GM21526 (cell line): Measurements from ENCODE around the gene AK9.
"Not testable (repeated sequence)": the region's sequence is repeated elsewhere in the genome, so short reads cannot be mapped to it uniquely, and the experiment has no call there.

ENCODE experiments used
- ATAC-seq: cut with Tn5 transposase; IDR thresholded peaks from one replicate; pipeline ENCODE4 v1.9.1; 2021; ENCODE audit warnings: moderate library complexity; ENCODE audit not compliant: unreplicated experiment, low FRiP score

The AK9 gene

DNA sequence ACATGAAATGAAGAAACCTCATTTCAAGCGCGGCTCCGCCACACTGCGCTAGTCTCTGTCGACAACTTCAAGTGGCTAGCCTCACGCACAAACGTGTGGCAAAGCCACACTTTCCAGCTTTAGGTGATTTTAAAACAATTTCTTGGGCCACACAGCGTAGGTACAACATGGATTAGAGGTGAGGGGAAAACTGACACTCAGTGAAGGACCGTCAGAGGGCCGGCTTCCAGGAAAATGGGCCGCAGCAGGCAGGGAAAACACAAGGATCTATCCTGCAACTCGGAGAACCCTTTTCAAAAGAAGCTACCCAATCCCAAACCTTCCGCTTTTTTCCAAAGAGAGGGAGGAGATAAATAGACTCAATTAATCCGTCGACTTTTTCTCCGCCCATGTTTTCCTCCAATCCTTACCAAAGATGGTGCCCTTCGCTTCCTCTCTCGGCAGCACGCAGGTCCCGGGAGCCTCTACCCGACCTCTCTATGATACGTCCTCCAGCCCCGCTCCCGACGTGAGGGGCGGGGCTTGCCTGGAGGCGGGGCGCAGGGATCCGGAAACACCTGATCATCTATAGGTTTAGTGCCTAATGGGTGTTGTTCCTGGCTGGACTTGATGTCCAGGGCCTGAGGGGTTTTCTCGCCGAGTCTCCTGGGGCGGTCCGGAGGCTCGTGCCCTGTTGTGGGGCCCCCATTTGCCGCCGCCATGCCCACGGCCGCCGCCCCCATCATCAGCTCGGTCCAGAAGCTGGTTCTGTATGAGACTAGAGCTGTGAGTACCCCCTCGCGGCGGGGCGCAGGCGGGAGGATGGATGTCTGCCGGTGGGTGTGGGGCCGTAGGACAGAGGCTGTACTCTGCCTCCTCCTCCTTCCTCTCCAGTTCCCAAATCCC, at the start of gene AK9, which contains the start of gene FIG4:
Gene AK9, minus strand, starts transcription at position 466 of the 885 bp plus-strand sequence. CDS start 15,457 bp downstream, outside the sequence.
Gene FIG4, plus strand, starts transcription at position 560 of the 885 bp plus-strand sequence. Its CDS starts 140 bp downstream, at position 700.
- ATAC-seq: peak; percentile 93

DNA sequence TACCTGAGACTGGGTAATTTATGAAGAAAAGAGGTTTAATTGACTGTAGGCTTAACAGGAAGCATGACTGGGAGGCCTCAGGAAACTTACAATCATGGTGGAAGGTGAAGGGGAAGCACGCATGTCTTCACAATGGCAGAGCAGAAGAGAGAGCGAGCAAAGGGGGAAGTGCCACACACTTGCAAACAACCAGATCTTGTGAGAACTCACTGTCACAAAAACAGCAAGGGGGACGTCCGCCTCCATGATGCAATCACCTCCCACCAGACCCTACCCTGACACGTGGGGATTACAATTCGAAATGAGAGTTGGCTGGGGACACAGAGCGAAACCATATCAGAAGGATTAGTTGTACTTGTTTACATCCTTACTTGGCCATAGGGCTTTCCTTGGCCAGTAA, 49.8 kb upstream of the AK9 start:
- ATAC-seq: no peak

DNA sequence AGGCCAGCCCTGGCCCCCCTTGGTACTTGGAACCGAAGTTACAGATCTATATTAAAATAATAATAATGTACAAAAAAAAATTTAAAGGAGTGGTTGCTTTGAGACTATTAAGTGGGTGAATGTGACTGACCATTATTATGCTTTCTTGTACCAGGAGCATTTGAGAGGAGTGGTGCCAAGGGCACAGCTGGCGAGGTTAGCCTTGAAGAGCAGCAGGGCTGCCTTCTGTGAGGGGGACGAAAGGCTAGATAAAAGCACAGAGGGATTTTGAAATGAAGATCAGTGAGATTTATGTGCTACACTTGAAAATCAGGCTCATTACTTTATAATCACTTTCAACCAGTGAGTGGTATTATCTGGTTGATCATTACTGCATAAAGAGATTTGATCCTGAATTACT, 48.7 kb upstream of the AK9 start:
- ATAC-seq: no peak

DNA sequence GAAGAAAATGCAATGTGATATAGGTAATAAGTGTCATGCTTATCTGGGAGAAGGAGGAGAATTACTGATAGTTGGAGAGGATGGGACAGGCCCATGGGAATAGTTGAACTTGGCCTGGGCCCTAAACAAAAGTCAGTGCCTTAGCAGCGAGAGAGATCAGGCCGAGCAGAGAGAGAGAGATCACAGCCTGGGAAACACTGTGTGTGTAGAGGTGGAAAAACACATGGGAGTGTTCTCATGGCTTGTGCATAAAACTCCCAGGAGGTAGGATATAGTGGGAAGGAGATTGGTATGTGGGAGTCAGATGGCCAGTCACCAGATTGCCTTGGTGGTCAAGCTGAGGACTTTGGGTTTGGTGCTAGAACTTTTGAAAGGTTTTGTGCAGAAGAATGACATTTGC, 47.7 kb upstream of the AK9 start:
- no peak for ATAC-seq

DNA sequence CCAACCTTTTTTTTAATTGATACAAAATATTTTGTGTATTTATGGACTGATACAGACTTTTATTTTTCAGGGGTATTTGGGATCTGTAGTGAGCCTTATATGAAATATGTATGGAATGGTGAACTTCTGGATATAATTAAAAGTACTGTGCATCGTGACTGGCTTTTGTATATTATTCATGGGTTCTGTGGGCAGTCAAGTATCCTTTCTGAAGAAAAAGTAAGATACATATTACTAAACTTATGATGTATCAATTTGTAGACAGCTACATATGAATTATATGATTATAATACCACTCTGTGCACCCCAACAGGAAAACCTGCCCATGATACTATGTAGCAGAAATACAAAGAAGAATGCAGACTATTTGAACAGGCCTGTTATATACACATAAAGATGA, 47.3 kb upstream of the AK9 start:
- no peak for ATAC-seq

DNA sequence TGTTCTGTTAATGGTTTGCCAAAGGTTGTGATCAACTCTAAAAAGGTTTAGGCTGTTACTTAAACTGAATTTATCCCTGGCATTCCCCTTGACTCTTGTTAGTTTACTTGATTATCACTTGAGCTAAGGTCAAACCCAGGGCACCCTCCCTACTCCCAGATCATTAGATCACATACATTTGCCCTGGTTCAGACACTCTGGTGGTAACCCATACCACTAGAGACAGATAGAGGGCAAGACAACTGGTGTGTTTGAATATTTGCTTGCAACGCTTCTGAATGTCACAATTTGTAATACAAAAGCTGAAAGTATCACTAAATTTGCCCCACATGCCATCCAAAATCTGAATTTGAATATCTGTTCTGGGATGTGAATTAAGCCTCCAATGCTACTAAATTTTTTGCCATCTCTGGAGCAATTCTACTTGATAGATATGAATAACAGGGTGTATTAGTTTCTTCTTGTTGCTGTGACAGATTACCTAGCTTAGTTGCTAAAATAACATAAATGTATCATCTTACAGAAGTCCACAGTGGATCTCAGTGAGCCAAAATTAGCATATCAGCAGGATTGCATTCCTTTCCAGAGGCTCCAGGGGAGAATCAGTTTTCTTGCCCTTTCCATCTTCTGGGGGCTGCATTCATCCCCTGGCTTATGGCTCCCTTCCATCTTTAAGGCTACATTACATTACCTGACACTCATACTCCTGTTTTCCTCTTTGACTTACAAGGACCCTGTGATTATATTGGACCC, 45.4 kb upstream of the AK9 start:
- ATAC-seq: no peak

DNA sequence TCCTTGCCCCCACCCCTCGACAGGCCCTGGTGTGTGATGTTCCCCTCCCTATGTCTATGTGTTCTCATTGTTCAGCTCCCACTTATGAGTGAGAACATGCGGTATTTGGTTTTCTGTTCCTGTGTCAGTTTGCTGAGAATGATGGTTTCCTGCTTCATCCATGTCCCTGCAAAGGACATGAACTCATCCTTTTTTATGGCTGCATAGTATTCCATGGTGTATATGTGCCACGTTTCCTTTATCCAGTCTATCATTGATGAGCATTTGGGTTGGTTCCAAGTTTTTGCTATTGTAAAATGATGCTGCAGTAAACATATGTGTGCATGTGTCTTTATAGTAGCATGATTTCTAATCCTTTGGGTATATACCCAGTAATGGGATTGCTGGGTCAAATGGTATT, 34.2 kb upstream of the AK9 start:
- not testable (repeated sequence) for ATAC-seq

DNA sequence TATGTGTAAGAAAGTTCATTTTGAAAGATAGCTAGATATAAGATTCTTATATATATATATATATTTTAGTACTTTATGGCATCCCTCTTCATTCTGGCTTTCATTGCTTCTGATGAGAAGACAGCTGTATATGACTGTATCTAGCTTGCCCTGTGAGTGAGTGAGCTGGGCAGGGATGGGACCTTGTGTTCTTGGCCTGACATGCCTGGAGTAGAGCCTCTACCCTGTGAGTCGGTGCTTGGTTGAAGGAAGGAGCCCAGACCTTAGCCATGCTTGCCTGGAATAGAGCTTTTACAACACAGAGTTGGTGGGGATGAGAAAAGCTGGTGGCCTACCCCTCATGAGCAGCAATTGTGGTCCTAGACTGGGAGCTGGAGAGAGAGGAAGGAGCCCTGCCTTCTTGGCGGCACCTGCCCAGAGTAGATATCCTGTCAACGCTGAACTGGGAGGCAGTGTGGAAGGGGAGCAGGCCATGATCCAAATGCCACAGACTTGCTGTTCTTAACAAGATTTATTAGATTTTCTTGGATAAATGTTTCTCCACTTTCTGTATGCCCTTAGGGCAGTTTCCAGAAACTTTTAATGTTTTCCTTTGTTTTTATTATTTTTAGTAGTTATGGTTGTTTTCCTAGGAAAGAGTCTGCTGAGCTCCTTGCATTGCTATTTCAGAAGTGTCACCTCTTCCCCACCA, 31.7 kb upstream of the AK9 start:
- no peak for ATAC-seq

DNA sequence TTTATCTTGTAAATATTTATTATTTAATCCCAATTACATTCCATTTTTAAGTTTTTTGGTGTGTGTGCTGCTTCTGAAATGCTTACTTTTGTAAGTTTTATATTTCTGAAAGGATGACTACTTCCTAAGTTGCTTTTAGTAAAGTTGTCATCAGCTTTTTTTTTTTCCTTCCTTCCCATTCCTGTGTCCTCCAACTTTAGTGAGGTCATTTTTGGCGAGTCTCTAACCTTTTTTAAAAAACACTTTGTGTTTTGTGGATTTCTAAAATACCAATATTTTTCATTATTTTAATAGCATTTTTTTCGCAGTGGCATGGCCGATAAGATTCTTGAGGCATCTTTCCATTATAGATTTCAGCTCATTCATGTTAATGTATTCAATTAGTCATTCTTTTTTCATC, 31.0 kb upstream of the AK9 start:
- no peak for ATAC-seq

DNA sequence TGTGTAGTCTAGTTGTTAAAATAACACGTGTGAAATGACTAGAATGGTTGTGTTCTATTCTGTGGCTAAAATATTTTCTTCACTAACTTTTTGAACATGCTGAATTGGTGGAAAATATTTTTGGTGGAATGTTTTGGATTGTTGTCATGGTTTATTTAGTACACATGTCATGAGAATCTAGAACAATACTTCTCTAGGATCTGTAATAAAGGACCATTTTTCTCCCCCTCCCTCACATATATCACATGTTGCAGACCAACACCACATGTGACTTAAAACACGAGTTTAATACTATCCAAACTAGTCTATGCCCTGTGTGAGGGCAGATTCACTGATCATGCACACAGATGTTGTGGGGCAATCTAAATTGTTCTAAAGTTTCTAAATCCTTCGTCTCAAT, 29.3 kb upstream of the AK9 start:
- no peak for ATAC-seq

DNA sequence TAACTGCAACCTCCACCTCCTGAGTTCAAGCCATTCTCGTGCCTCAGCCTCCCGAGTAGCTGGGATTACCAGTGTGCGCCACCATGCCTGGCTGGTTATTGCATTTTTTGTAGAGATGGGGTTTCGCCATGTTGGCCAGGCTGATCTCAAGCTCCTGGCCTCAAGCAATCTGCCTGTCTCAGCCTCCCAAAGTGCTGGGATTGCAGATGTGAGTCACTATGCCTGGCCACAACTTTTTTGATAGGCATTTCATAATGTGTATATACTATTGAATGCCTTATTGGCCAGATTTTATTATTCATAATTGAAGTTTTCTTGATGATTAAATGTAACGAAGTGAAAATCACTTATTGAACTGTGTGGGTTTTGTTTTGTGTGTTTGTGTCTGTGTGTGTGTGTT, 28.0 kb upstream of the AK9 start:
- ATAC-seq: no peak

DNA sequence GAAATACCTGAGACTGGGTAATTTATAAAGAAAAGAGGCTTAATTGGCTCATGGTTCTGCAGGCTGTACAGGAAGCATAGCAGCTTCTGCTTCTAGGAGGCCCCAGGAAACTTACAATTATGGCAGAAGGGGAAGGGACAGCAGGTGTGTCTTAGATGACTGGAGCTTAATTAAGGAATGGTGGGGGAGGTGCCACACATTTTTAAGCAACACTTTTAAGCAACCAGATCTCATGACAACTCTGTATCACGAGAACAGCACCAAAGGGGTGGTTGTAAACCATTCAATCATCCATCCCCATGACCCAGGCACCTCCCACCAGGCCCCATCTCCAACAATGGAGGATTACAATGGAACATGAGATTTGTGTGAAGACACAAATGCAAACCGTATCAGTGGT, 27.0 kb upstream of the AK9 start:
- ATAC-seq: no peak

DNA sequence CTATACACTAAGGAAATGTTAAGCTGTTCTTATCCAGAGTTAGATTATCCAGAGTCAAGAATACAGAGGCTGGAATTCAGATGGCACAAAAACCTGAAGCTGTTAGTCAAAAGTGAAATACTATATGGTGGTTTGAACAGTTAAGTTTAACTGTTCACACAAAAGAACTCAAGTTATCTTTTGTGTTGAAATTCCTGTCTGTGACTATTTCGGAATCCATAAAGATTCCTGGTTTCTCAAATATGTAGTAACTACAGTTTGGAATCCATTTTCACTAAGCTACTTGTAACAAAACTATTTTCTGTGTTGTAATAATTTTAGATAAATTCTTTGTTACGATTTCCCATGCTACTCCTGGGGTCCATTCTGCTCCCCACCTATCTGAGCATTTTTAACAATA, 24.6 kb upstream of the AK9 start:
- no peak for ATAC-seq

DNA sequence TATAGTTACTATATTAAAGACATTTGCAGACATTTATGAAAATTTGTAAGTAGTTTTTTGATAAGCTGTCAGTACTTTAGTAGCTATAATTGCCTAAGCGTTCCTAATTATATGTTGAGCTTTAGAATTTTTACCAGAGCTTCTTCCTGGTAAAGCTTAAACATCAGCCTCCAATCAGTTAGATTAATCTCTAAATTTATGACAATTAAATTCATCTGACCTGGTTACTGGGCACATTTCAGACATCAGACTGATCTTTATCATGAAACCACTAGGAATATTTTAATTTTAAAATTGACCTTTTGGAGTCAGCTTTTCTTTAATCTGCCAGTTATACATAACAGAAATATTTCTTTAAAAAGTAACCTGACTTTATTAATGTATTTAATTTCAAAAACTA, 23.6 kb upstream of the AK9 start:
- ATAC-seq: no peak

DNA sequence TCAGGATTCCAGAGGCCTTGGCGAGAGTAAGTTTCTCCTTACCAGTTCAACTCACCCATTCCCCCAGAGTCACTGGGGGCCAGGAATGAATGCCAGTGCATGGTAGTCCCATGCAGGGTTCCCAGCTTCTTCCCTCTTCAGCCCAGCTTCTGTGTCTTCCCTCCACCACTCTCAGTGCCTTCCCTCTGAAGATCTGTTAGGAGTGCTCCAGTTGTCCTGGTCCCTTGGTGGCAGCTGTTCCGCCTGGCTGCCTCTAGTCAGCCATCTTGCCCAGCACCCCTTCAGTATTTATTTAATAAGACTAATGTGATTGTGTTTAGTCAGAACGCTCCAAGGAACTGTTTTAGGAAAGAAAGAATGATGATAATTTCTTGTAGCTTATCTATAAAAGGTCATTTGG, 23.2 kb upstream of the AK9 start:
- ATAC-seq: no peak

DNA sequence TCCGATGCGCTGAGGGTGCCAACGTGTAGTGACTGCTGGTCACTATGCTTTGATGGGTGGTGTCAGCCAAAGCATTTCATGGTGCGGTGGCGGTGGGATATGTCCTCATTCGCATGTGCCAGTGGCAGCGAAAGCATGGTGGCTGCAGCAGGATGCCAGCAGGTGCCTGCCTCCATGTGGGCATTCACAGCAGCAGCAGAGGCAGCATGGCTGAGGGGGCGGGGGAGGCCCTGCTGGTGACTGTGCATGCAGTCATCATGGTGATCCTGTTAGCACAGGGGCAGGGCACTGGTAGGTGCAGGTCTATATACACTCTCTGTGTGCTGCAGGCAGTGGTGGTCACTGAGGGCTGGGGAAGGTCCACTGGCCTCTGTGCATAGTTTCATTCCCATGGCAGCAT, 22.1 kb upstream of the AK9 start:
- no peak for ATAC-seq

DNA sequence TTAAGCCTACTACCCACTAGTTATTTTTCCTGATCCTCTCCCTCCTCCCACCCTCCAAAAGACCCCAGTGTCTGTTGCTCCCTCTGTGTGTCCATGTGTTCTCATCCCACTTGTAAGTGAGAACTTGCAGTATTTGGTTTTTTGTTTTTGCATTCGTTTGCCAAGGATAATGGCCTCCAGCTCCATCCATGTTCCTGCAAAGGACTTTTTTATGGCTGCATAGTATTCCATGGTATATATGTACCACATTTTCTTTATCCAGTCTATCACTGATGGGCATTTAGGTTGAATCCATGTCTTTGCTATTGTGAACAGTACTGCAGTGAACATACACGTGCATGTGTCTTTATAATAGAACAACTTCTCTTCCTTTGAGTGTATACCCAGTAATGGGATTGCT, 17.1 kb upstream of the AK9 start:
- ATAC-seq: not testable (repeated sequence)

DNA sequence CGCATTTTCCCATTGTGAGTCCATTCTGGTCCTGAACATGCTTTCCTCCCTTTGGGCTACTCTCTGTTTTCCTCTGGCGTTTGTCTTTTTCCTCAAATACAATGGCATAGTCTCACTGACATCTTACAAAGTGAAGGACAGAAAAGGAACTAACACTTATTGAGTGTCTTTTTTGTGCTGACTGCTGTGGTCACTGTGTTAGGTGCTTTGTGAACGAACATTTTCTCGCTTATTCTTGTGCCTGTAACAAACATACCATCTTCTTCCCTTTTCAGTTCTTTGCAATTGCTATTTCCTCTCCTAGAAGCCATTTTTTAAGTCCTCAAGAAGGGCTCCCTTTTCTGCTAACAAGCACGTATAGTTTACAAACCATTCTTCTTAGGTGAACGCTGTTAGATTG, 15.5 kb upstream of the AK9 start:
- ATAC-seq: no peak

DNA sequence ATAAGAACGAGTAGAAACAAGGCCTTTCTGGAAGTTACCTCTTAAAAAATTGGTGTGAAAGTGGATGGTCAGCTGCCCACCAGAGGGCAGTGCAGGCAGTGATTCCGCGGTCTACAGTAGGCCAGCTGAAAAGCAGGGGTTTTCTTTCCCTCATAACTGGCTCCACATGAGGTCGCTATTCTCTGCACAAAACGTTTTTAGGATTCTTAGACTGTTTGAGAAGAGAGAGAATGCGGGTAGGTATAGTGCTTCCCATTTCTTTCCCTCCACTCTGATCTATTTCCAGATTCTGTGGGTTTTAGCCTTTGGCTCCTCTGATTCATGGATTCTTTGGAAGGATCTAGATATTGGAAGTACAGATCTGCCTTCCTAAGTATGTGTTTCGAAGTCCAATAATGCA, 14.3 kb upstream of the AK9 start:
- ATAC-seq: peak; percentile 79

DNA sequence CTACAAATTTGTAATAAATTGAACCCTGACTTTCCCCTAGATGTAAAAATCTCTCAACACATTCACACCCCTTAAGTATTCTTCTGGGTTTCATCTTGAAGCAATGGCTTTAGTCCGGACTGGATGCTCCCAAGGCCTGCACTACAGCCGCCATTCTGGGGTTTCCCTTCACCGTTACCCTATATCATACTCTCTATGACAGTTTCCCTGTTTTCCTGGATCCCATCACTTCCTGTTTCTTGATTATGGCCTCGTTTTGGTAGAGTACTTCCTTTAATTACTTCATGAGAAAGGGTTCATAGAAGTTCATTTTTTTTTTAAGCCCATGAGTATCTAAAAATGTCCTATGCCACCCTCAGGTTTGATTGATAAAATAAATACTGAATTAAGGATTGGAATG, 11.8 kb upstream of the AK9 start:
- ATAC-seq: no peak

DNA sequence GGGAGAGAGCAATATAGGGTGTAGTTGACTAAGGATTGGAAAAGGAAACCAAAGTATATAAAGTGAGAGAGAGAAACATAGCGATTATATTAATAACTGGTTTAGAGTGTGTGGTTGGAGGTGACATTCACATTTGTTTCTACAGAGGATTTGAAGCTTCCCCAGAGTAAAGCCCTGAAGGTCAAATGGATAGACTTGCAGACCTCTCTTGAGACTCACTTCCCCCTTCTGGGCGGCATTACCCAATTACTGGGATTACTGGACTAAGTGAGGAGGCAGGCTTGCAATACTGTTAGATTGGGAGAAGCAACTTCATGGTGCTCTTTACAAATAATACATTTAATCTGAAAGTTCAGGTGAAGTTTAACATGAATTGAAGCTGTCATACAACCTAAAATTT, 10.8 kb upstream of the AK9 start:
- no peak for ATAC-seq
